Fibroblast of villous mesenchyme (primary cell): ENCODE measurements around the gene NRXN3. TPM values are rescaled to one million over a fixed set of nuclear protein-coding genes. Genes with fewer than 3 reads are reported as not detected.

ENCODE experiments used
- DNase-seq: peaks from one replicate; pipeline ENCODE4 v3.0.0-alpha.2; 2010; ENCODE audit warnings: low read depth
- H3K4me3 ChIP-seq: 2 replicates; pipeline ENCODE4 v1.5.1; 2011; ENCODE audit warnings: low read depth, mild to moderate bottlenecking, low read length
- total RNA-seq: library from RNA; depleted of rRNA; stranded (reverse); fragments of >200 nt; gene quantifications from 2 replicates; pipeline ENCODE4 v1.2.3, GENCODE V29; 2012
- TF ChIP-seq, protein P1 (sequence below): IDR thresholded peaks from 2 replicates; pipeline ENCODE4 v1.5.1; 2012; ENCODE audit warnings: low read depth, mild to moderate bottlenecking, low read length; ENCODE audit not compliant: insufficient read depth

NRXN3 gene
- total RNA-seq, 1 donor, result 7.3 TPM

DNA sequence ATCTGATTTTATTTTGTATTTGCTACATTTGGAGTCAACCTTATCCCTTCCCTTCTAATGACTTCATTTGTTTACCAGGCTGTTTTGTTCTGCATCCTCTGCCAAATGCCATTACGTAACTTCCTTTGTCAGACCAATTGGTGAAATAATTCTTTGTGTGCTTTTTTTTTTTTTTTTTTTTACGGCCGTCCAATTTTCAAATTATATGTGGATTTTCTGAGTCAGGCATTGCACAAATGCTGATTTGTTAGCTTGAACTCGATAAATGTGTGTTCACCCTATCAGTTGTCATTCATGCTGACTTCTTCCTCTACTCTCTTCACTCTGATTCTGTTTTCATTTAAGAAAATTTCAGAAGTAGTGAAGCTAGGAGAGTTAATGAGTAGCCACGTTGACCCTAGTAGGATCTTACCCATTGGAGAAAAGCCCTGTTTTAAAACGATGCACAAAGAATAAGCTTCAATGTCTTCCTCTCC is 1654.9 kb downstream of the NRXN3 start:
- TF ChIP-seq, protein P1, sequence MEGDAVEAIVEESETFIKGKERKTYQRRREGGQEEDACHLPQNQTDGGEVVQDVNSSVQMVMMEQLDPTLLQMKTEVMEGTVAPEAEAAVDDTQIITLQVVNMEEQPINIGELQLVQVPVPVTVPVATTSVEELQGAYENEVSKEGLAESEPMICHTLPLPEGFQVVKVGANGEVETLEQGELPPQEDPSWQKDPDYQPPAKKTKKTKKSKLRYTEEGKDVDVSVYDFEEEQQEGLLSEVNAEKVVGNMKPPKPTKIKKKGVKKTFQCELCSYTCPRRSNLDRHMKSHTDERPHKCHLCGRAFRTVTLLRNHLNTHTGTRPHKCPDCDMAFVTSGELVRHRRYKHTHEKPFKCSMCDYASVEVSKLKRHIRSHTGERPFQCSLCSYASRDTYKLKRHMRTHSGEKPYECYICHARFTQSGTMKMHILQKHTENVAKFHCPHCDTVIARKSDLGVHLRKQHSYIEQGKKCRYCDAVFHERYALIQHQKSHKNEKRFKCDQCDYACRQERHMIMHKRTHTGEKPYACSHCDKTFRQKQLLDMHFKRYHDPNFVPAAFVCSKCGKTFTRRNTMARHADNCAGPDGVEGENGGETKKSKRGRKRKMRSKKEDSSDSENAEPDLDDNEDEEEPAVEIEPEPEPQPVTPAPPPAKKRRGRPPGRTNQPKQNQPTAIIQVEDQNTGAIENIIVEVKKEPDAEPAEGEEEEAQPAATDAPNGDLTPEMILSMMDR, result no peak
- H3K4me3 ChIP-seq, result no peak overlapping the region
- peak; percentile 74 for DNase-seq

DNA sequence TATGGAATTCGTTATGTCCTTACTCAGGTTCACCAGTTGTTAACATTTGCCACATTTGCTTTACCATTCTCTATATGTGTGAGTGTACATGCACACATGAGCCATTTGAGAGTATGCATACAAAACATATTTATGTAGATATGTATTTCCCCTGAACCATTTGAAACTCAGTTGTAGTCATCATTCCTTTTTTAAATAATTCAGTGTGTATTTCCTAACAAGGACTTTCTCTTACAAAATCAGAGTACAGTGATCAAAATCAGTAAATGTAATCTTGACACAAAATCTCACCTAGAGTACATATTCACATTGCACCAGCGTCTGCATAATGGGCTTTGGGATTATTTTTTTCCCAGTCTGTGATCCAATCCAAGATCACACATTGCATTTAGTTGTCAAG is 1656.2 kb downstream of the NRXN3 start:
- no peak for DNase-seq
- H3K4me3 ChIP-seq, result no peak overlapping the region
- TF ChIP-seq, protein P1, result no peak

DNA sequence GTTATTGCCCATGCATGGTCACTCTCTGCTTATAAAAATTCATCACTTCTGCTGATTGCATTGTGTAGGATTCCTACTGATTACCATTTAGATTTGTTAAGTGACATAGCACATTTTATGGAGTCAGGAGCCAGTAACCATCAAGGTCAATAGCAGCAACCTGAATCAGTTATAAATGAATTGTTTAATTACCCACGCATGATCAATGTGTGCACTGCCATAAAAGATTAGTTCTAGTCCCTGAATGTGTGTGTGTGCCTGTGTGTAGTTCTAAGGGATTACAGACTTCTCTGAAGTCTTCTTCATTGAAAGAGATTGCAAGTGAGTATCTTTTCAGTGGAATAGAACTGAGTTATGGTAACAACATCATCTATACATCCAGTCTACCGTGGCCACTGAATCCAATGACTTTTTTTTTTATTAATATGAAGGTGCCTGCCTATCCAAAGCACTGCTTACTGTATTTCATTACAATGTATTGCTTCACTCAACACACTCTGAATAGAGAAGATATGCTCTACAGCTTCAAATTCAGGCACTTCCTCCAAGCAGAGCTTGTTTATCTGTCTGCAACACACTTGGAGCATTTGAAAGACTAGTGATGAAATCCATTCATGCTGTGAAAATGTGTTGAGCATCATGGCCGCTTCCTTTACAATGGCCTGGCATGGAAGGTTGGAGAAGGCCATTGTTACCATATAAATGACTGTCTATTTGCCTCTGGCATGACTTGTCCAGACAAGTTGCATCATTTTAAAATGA is 1659.4 kb downstream of the NRXN3 start:
- no peak overlapping the region for H3K4me3 ChIP-seq
- DNase-seq, result no peak
- TF ChIP-seq, protein P1, result no peak

DNA sequence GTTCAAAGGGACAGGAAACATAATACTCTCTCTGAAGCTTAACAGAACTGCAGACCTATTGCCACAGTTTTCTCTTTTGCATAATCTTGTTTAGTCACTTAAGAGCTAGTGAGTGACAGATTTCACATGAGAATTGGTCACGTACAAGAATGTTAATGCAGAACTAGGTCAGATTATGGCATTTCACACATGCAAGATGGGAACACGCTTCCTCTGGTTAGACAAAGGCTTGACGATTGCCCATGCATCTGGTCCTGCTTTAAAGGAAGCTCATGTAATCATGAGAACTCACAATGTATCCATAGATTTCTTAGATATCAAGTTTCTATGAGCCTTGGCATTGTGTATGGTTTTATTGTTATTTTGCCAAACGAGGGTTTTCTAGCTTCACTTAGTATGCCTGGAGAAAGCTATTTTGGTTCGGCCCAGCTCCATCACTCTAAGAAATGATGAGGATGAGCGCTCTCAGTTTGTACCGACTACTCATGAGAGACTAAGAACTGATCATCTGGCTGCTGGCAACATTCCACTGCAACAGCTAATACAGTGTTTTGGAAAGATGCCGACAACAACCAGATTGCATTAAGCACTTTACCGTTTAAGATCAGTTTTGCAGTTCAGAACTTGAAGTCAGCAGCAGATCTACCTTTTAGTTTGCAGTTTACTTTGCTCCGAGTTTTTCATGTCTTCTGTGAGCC is 1661.2 kb downstream of the NRXN3 start:
- H3K4me3 ChIP-seq, result no peak overlapping the region
- peak; percentile 51 for DNase-seq
- TF ChIP-seq, protein P1, result no peak

DNA sequence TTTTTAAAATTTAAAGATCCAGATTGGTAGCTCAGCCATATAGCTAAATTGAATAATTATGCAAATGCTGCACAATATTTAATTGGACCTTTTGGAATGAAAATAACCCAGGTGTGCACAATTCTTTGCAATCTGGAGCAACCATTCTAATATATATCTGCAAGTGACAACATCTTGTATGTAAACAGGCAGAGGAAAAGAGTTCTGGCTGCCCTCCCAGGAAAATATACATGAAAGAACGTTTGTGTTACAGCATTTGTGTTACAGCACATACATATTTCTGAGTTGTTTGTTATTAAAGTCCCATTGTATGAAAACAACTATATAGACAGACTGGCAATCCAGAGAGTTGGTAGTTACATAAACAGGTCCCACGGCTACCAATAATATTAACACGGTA is 1663.6 kb downstream of the NRXN3 start:
- DNase-seq, result no peak
- TF ChIP-seq, protein P1, result no peak
- no peak overlapping the region for H3K4me3 ChIP-seq

DNA sequence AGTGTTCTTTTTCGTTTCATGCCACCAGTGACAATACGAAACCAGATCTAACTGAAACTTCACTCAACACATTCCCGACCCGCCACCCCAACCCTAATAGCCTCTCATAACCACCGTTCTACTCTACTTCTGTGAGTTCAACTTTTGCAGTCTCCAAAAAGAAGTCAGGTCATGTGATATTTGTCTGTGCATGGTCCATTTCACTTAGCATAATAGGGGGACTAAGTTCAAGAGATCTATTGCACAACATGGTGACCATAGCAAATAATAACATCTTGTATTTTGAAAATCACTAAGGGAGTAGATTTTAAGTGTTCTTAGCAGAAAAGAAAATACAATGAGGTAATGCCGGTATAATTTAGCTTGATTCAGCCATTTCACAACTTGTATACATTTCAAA is 1664.7 kb downstream of the NRXN3 start:
- TF ChIP-seq, protein P1, result no peak
- no peak for DNase-seq
- no peak overlapping the region for H3K4me3 ChIP-seq
